Neural cell (in vitro differentiated cells): ENCODE results near the gene SGMS2. TPM values are rescaled to one million over a fixed set of nuclear protein-coding genes. Genes with fewer than 3 reads are reported as not detected.

Source experiments
- H2AFZ ChIP-seq: fragments of 200-600, 300-800 bp; sonication (generic), shearing (Covaris generic); 2 replicates; pipeline ENCODE4 v1.6.0; 2014; ENCODE audit warnings: low read depth, mild to moderate bottlenecking, antibody characterized with exemption, low read length, moderate library complexity
- H3F3A ChIP-seq: fragments of 200-600 bp; shearing (Covaris generic); 2 replicates; pipeline ENCODE4 v1.6.1; 2016; ENCODE audit warnings: mild to moderate bottlenecking, moderate library complexity, mixed read lengths, antibody characterized with exemption, low read length; ENCODE audit not compliant: insufficient read depth, poor library complexity, severe bottlenecking
- H3K27ac ChIP-seq: fragments of 200-600, 300-800 bp; sonication (generic), shearing (Covaris generic); 2 replicates; pipeline ENCODE4 v1.5.1; 2014; ENCODE audit warnings: mild to moderate bottlenecking, low read length, moderate library complexity
- H3K27me3 ChIP-seq: fragments of 300-800, 200-600 bp; sonication (generic), shearing (Covaris generic); 2 replicates; pipeline ENCODE4 v1.6.0; 2014; ENCODE audit warnings: mild to moderate bottlenecking, low read depth, low read length, moderate library complexity; ENCODE audit not compliant: insufficient read depth
- H3K36me3 ChIP-seq: fragments of 300-800, 200-600 bp; sonication (generic), shearing (Covaris generic); 2 replicates; pipeline ENCODE4 v1.5.1; 2014; ENCODE audit warnings: mild to moderate bottlenecking, antibody characterized with exemption, low read length, moderate library complexity; ENCODE audit not compliant: insufficient read depth
- H3K4me2 ChIP-seq: fragments of 300-800, 200-600 bp; sonication (generic), shearing (Covaris generic); 2 replicates; pipeline ENCODE4 v1.6.0; 2014; ENCODE audit warnings: mild to moderate bottlenecking, low read length
- H3K4me3 ChIP-seq: fragments of 300-800, 200-600 bp; sonication (generic), shearing (Covaris generic); 2 replicates; pipeline ENCODE4 v1.5.1; 2014; ENCODE audit warnings: mild to moderate bottlenecking, low read length, moderate library complexity
- H3K79me2 ChIP-seq: fragments of 200-600 bp; shearing (Covaris generic); replicated peaks from 2 replicates; pipeline ENCODE4 v1.6.0; 2014; ENCODE audit warnings: mild to moderate bottlenecking, low read length, moderate library complexity; ENCODE audit not compliant: insufficient read depth
- H3K9ac ChIP-seq: fragments of 300-800, 200-600 bp; sonication (generic), shearing (Covaris generic); 2 replicates; pipeline ENCODE4 v1.6.1; 2016; ENCODE audit warnings: mild to moderate bottlenecking, low read length, mixed read lengths
- H3K9me2 ChIP-seq: fragments of 200-600 bp; shearing (Covaris generic); 2 replicates; pipeline ENCODE4 v1.6.1; 2016; ENCODE audit warnings: mild to moderate bottlenecking, low read length, mixed read lengths; ENCODE audit not compliant: insufficient read depth
- H3K9me3 ChIP-seq: fragments of 200-600, 300-800 bp; sonication (generic), shearing (Covaris generic); 2 replicates; pipeline ENCODE4 v1.6.1; 2016; ENCODE audit warnings: mild to moderate bottlenecking, mixed run types, low read length, moderate library complexity, mixed read lengths
- H4K20me1 ChIP-seq: fragments of 200-600 bp; shearing (Covaris generic); 2 replicates; pipeline ENCODE4 v1.6.1; 2016; ENCODE audit warnings: mild to moderate bottlenecking, mixed run types; ENCODE audit not compliant: insufficient read depth
- EP300 ChIP-seq: fragments of 450-650 bp; conservative IDR thresholded peaks from 2 replicates; pipeline ENCODE4 v1.6.1; 2014; ENCODE audit warnings: antibody characterized with exemption, mild to moderate bottlenecking, moderate library complexity; ENCODE audit not compliant: poor library complexity, severe bottlenecking
- EZH2 ChIP-seq: fragments of 200-600, 300-800 bp; shearing (Covaris generic), sonication (generic); IDR thresholded peaks from 2 replicates; pipeline ENCODE4 v1.6.1; 2014; ENCODE audit warnings: antibody characterized with exemption, low read length, borderline replicate concordance, mild to moderate bottlenecking; ENCODE audit not compliant: insufficient read depth, poor library complexity, severe bottlenecking
- MXI1 ChIP-seq: fragments of 450-650 bp; conservative IDR thresholded peaks from 2 replicates; pipeline ENCODE4 v1.6.1; 2014; ENCODE audit warnings: antibody characterized with exemption, mild to moderate bottlenecking; ENCODE audit not compliant: poor library complexity, severe bottlenecking
- POLR2AphosphoS5 ChIP-seq: IDR thresholded peaks from 2 replicates; pipeline ENCODE4 v1.6.1; 2012
- RAD21 ChIP-seq: fragments of 450-650 bp; conservative IDR thresholded peaks from 2 replicates; pipeline ENCODE4 v1.6.1; 2014; ENCODE audit warnings: antibody characterized with exemption, mild to moderate bottlenecking, moderate library complexity
- SMC3 ChIP-seq: fragments of 450-650 bp; conservative IDR thresholded peaks from 2 replicates; pipeline ENCODE4 v1.6.1; 2014; ENCODE audit warnings: antibody characterized with exemption, mild to moderate bottlenecking, moderate library complexity; ENCODE audit not compliant: poor library complexity
- TAF1 ChIP-seq: IDR thresholded peaks from 2 replicates; pipeline ENCODE4 v1.6.1; 2012; ENCODE audit warnings: low read depth
- polyA plus RNA-seq: library from polyadenylated mRNA; depleted of rRNA; stranded (reverse); fragments of >200 nt; gene quantifications from 2 replicates; pipeline ENCODE4 v1.2.3, GENCODE V29; 2014
- TF ChIP-seq, protein P1 (sequence below): IDR thresholded peaks from 2 replicates; pipeline ENCODE4 v1.6.1; 2012; ENCODE audit warnings: borderline replicate concordance
- TF ChIP-seq, protein P2 (sequence below): fragments of 450-650 bp; IDR thresholded peaks from 2 replicates; pipeline ENCODE4 v1.5.1; 2014; ENCODE audit warnings: antibody characterized with exemption, mild to moderate bottlenecking, moderate library complexity; ENCODE audit not compliant: poor library complexity, severe bottlenecking

The SGMS2 gene
- polyA plus RNA-seq, 1 donor from 2014 or later = 0.15 TPM

DNA sequence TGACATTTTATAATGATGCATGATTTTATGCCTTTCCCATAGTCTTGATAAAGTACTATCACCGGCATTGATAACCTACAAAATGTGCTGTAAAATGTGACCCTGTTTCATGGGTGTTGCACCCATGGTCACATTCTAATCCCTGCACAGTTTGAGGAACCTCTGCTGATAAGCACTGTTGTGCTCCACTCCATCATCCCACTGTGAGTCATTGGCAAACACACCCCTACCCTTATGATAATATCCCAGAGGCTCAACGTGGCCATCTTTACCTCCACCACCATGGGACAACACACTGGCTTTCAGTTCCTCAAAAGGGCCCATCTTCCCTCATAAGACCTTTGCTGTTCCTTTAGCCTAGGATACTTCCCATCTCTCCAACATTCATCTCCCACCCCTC lies 32.0 kb upstream of the SGMS2 start:
- Histone ChIP-seq H3K36me3 (no peaks in the 10 kb centered on the region), H3K4me2 (no peak overlapping the region), H3K27ac (no peak overlapping the region), H3K4me3 (no peak overlapping the region), H3F3A (no peaks in the 10 kb centered on the region), H3K27me3 (no peaks in the 10 kb centered on the region), H3K9me2 (no peaks in the 10 kb centered on the region), H2AFZ (no peak overlapping the region), H3K9me3 (no peaks in the 10 kb centered on the region), H3K79me2 (no peaks in the 10 kb centered on the region), H4K20me1 (no peaks in the 10 kb centered on the region), H3K9ac (no peak overlapping the region)
- no peak for TF ChIP-seq RAD21

DNA sequence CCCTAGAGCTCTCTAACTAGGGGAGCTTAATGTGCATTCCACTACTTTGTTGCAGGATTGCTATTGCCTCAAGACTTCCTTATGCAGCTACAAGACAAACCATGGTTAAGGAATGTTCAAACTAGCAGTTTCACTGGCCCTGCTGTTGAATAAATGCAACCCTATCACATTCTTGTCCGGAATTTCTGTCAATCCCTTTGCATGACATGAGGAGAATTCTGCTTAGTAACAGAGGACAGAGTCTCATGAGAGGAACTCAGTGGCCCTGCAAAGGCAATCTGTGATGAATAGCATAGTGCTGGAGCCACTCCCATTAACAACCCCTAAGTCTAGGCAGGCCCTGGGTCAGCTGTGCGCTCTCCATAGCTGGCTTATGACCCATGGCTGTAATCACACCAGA lies 30.7 kb upstream of the SGMS2 start:
- Histone ChIP-seq H3K79me2 (no peaks in the 10 kb centered on the region), H3K4me3 (no peak overlapping the region), H4K20me1 (no peaks in the 10 kb centered on the region), H3F3A (no peaks in the 10 kb centered on the region), H3K36me3 (no peaks in the 10 kb centered on the region), H3K9me2 (no peaks in the 10 kb centered on the region), H2AFZ (no peak overlapping the region), H3K9me3 (no peaks in the 10 kb centered on the region), H3K9ac (no peak overlapping the region), H3K27ac (no peak overlapping the region), H3K27me3 (no peaks in the 10 kb centered on the region), H3K4me2 (no peak overlapping the region)
- no peak for TF ChIP-seq MXI1
- TF ChIP-seq EZH2 = no peak
- no peak for TF ChIP-seq SMC3
- TF ChIP-seq, protein P1, sequence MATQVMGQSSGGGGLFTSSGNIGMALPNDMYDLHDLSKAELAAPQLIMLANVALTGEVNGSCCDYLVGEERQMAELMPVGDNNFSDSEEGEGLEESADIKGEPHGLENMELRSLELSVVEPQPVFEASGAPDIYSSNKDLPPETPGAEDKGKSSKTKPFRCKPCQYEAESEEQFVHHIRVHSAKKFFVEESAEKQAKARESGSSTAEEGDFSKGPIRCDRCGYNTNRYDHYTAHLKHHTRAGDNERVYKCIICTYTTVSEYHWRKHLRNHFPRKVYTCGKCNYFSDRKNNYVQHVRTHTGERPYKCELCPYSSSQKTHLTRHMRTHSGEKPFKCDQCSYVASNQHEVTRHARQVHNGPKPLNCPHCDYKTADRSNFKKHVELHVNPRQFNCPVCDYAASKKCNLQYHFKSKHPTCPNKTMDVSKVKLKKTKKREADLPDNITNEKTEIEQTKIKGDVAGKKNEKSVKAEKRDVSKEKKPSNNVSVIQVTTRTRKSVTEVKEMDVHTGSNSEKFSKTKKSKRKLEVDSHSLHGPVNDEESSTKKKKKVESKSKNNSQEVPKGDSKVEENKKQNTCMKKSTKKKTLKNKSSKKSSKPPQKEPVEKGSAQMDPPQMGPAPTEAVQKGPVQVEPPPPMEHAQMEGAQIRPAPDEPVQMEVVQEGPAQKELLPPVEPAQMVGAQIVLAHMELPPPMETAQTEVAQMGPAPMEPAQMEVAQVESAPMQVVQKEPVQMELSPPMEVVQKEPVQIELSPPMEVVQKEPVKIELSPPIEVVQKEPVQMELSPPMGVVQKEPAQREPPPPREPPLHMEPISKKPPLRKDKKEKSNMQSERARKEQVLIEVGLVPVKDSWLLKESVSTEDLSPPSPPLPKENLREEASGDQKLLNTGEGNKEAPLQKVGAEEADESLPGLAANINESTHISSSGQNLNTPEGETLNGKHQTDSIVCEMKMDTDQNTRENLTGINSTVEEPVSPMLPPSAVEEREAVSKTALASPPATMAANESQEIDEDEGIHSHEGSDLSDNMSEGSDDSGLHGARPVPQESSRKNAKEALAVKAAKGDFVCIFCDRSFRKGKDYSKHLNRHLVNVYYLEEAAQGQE = no peak
- no peak for TF ChIP-seq EP300
- no peak for TF ChIP-seq RAD21
- TF ChIP-seq, protein P2, sequence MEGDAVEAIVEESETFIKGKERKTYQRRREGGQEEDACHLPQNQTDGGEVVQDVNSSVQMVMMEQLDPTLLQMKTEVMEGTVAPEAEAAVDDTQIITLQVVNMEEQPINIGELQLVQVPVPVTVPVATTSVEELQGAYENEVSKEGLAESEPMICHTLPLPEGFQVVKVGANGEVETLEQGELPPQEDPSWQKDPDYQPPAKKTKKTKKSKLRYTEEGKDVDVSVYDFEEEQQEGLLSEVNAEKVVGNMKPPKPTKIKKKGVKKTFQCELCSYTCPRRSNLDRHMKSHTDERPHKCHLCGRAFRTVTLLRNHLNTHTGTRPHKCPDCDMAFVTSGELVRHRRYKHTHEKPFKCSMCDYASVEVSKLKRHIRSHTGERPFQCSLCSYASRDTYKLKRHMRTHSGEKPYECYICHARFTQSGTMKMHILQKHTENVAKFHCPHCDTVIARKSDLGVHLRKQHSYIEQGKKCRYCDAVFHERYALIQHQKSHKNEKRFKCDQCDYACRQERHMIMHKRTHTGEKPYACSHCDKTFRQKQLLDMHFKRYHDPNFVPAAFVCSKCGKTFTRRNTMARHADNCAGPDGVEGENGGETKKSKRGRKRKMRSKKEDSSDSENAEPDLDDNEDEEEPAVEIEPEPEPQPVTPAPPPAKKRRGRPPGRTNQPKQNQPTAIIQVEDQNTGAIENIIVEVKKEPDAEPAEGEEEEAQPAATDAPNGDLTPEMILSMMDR = no peak
- TF ChIP-seq POLR2AphosphoS5 = no peak
- no peak for TF ChIP-seq TAF1
